Liver (tissue), 9 donors: ENCODE data around the gene SF3B5. TPM values are rescaled to one million over a fixed set of nuclear protein-coding genes. Genes with fewer than 3 reads are reported as not detected.

Experiments used
- DNase-seq: peaks from one replicate; pipeline ENCODE4 v3.0.0-alpha.2; 2017; ENCODE audit warnings: low spot score
- H3K27ac ChIP-seq, 2 donors: one replicate each; pipeline ENCODE4 v1.7.0; 2013; ENCODE audit warnings: inconsistent platforms in 2 of 2, low read length in 2 of 2, control low read depth in 1 of 2, low read depth in 1 of 2, mild to moderate bottlenecking in 1 of 2
- H3K27me3 ChIP-seq, 4 donors: one replicate each; pipeline versions ENCODE4 v1.6.1 to v1.7.0; 2013; ENCODE audit warnings: low read length in 3 of 4, inconsistent platforms in 1 of 4, mild to moderate bottlenecking in 1 of 4, moderate library complexity in 1 of 4; ENCODE audit not compliant: control insufficient read depth in 4 of 4, insufficient read depth in 4 of 4
- H3K36me3 ChIP-seq, 4 donors: one replicate each; pipeline versions ENCODE4 v1.6.1 to v1.7.0; 2013; ENCODE audit warnings: low read length in 3 of 4, mild to moderate bottlenecking in 3 of 4, low read depth in 1 of 4, moderate library complexity in 1 of 4; ENCODE audit not compliant: control insufficient read depth in 4 of 4, insufficient read depth in 3 of 4
- H3K4me1 ChIP-seq, 4 donors: one replicate each; pipeline versions ENCODE4 v1.6.1 to v1.7.0; 2013; ENCODE audit warnings: low read length in 3 of 4, mild to moderate bottlenecking in 3 of 4, moderate library complexity in 1 of 4; ENCODE audit not compliant: control insufficient read depth in 4 of 4, insufficient read depth in 4 of 4
- H3K4me3 ChIP-seq, 3 donors: one replicate each; pipeline versions ENCODE4 v1.6.1 to v1.7.0; 2013; ENCODE audit warnings: low read length in 3 of 3, control low read depth in 1 of 3, low read depth in 1 of 3, mild to moderate bottlenecking in 1 of 3
- H3K9ac ChIP-seq, 2 donors: one replicate each; pipeline ENCODE4 v1.7.0; 2013; ENCODE audit warnings: low read length in 2 of 2, mild to moderate bottlenecking in 2 of 2, moderate library complexity in 2 of 2, control low read depth in 1 of 2, low read depth in 1 of 2
- H3K9me3 ChIP-seq, 4 donors: one replicate each; pipeline versions ENCODE4 v1.6.1 to v1.7.0; 2013; ENCODE audit warnings: low read length in 3 of 4; ENCODE audit not compliant: control insufficient read depth in 4 of 4
- EGR1 ChIP-seq, 2 donors: IDR thresholded peaks; 2 replicates each; pipeline ENCODE4 v1.6.1; 2016 to 2018; ENCODE audit warnings: antibody characterized with exemption in 2 of 2, low read depth in 2 of 2
- FOXA1 ChIP-seq: IDR thresholded peaks from 2 replicates; pipeline ENCODE4 v1.6.1; 2016; ENCODE audit warnings: antibody characterized with exemption
- FOXA2 ChIP-seq: IDR thresholded peaks from 2 replicates; pipeline ENCODE4 v1.6.1; 2016; ENCODE audit warnings: antibody characterized with exemption
- GABPA ChIP-seq, 2 donors: IDR thresholded peaks in 1 of 2; conservative IDR thresholded peaks in 1 of 2; 2 replicates each; pipeline ENCODE4 v1.6.1; 2016; ENCODE audit warnings: antibody characterized with exemption in 2 of 2, mild to moderate bottlenecking in 1 of 2, moderate library complexity in 1 of 2
- HNF4A ChIP-seq, 2 donors: conservative IDR thresholded peaks; 2 replicates each; pipeline ENCODE4 v1.6.1; 2016; ENCODE audit warnings: antibody characterized with exemption in 2 of 2, mild to moderate bottlenecking in 2 of 2
- HNF4G ChIP-seq: IDR thresholded peaks from 2 replicates; pipeline ENCODE4 v1.6.1; 2016; ENCODE audit warnings: antibody characterized with exemption
- JUND ChIP-seq, 2 donors: IDR thresholded peaks; 2 replicates each; pipeline ENCODE4 v1.6.1; 2016; ENCODE audit warnings: antibody characterized with exemption in 2 of 2
- NR2F2 ChIP-seq: IDR thresholded peaks from 2 replicates; pipeline ENCODE4 v1.6.1; 2016; ENCODE audit warnings: antibody characterized with exemption
- RAD21 ChIP-seq, 2 donors: IDR thresholded peaks; 2 replicates each; pipeline ENCODE4 v1.6.1; 2016; ENCODE audit warnings: antibody characterized with exemption in 2 of 2, mild to moderate bottlenecking in 2 of 2
- RXRA ChIP-seq, 2 donors: IDR thresholded peaks; 2 replicates each; pipeline ENCODE4 v1.6.1; 2017 to 2018; ENCODE audit warnings: antibody characterized with exemption in 2 of 2, mild to moderate bottlenecking in 1 of 2
- SP1 ChIP-seq: IDR thresholded peaks from 2 replicates; pipeline ENCODE4 v1.6.1; 2018; ENCODE audit warnings: antibody characterized with exemption, mild to moderate bottlenecking
- TAF1 ChIP-seq: conservative IDR thresholded peaks from 2 replicates; pipeline ENCODE4 v1.6.1; 2016; ENCODE audit warnings: antibody characterized with exemption, mild to moderate bottlenecking
- YY1 ChIP-seq: IDR thresholded peaks from 2 replicates; pipeline ENCODE4 v1.6.1; 2016; ENCODE audit warnings: antibody characterized with exemption, mild to moderate bottlenecking
- WGBS: extraction: QIAGEN DNeasy Blood & Tissue Kit; methylation state at CpG from one replicate; pipeline ENCODE4 v1.1.7; 2013; 5-methylcytosine and 5-hydroxymethylcytosine counted together
- polyA plus RNA-seq, 2 donors: library from polyadenylated mRNA; stranded (reverse) in 1 of 2; unstranded in 1 of 2; fragments of 200-250 nt in 1 of 2; fragments of >200 nt in 1 of 2; fragmentation: Nextera tagmentation in 1 of 2; extraction: Ambion mirVana in 1 of 2; gene quantifications; one replicate each; pipeline versions ENCODE4 v1.2.1 to v1.2.3, GENCODE V29; 2013 to 2015
- total RNA-seq, 2 donors: library from RNA; depleted of rRNA; stranded (reverse); fragments of >200 nt; gene quantifications; one replicate each; pipeline ENCODE4 v1.2.3, GENCODE V29; 2014
- TF ChIP-seq, protein P1 (sequence below): fragments of 150-350 bp; IDR thresholded peaks from 2 replicates; pipeline ENCODE4 v1.5.1; 2017; ENCODE audit warnings: improper control_type of control experiment, low read depth, low read length; ENCODE audit not compliant: missing input control
- TF ChIP-seq, protein P2 (sequence below): IDR thresholded peaks from 2 replicates; pipeline ENCODE4 v1.6.1; 2016; ENCODE audit warnings: antibody characterized with exemption
- TF ChIP-seq, protein P3 (sequence below): IDR thresholded peaks from 2 replicates; pipeline ENCODE4 v1.6.1; 2016; ENCODE audit warnings: antibody characterized with exemption
- TF ChIP-seq, protein P4 (sequence below): IDR thresholded peaks from 2 replicates; pipeline ENCODE4 v1.6.1; 2016; ENCODE audit warnings: antibody characterized with exemption
- TF ChIP-seq, protein P5 (sequence below): IDR thresholded peaks from 2 replicates; pipeline ENCODE4 v1.6.1; 2016; ENCODE audit warnings: antibody characterized with exemption, mild to moderate bottlenecking
- donor health status: healthy.
- donor health status: healthy.
- donor health status: healthy.
- donor health status: healthy.
- donor health status: healthy.

Gene SF3B5
- total and polyA plus RNA-seq, 4 donors, result 51.8 to 178 (median 96.9) TPM

DNA sequence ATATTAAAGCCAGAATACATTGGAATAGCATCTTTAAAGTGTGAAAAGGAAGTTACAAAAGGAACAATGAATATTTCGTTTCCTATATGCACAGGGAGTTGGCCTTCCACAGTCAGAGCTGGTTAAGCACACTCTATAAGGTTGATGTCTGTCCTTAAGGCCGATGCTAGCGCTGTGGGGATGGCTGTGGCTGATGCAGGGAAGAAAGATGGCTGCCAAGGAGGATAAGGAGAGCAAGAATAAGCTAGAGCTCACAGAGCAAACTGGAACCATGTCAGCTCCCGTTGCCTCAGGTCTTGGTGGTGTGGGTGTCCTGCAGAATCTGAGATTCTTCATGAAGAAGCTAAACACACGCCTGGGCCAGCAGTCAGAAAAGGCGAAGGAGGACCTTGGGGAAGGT lies 34.1 kb upstream of the SF3B5 start:
- no peak for TF ChIP-seq NR2F2
- TF ChIP-seq YY1, result no peak
- no peak for TF ChIP-seq HNF4G
- DNase-seq, result no peak
- Histone ChIP-seq H3K4me3 (no peak overlapping the region), H3K9me3 (no peaks in the 10 kb centered on the region), H3K9ac (no peak overlapping the region), H3K27ac (no peak overlapping the region), H3K27me3 (no peaks in the 10 kb centered on the region), H3K4me1 (no peaks in the 10 kb centered on the region), H3K36me3 (no peaks in the 10 kb centered on the region)
- 88% methylated on average over 6 of the region's 6 CpGs for WGBS

DNA sequence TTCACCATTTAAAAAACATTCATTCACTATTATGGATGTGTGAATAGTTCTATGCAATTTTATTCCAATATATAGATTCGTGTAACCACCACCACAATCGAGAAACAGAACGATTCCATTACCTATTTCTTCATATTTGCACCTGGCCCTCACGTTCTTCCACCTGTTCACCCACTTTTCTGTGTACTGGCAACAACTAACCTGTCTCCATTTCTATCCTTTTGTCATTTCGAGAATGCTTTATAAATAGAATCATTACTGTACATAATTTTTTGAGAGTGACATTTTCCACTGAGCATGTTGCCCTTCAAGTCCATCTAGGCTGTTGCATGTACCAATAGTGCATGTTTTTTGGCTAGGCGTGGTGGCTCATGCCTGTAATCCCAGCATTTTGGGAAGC lies 31.7 kb upstream of the SF3B5 start:
- Histone ChIP-seq H3K27ac (no peak overlapping the region), H3K27me3 (no peaks in the 10 kb centered on the region), H3K36me3 (no peaks in the 10 kb centered on the region), H3K9ac (no peak overlapping the region), H3K9me3 (no peaks in the 10 kb centered on the region), H3K4me1 (no peaks in the 10 kb centered on the region), H3K4me3 (no peak overlapping the region)
- TF ChIP-seq, protein P1, sequence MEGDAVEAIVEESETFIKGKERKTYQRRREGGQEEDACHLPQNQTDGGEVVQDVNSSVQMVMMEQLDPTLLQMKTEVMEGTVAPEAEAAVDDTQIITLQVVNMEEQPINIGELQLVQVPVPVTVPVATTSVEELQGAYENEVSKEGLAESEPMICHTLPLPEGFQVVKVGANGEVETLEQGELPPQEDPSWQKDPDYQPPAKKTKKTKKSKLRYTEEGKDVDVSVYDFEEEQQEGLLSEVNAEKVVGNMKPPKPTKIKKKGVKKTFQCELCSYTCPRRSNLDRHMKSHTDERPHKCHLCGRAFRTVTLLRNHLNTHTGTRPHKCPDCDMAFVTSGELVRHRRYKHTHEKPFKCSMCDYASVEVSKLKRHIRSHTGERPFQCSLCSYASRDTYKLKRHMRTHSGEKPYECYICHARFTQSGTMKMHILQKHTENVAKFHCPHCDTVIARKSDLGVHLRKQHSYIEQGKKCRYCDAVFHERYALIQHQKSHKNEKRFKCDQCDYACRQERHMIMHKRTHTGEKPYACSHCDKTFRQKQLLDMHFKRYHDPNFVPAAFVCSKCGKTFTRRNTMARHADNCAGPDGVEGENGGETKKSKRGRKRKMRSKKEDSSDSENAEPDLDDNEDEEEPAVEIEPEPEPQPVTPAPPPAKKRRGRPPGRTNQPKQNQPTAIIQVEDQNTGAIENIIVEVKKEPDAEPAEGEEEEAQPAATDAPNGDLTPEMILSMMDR, result no peak
- TF ChIP-seq FOXA2 (no peak), SP1 (no peak), HNF4G (no peak), HNF4A (conservative IDR thresholded peaks at IDR 0.05) (no peak), RXRA (IDR thresholded peaks at IDR 0.05) (no peak), TAF1 (no peak), GABPA (IDR thresholded peaks at IDR 0.05 in 1 of 2, conservative IDR thresholded peaks at IDR 0.05 in 1 of 2) (no peak), FOXA1 (no peak), NR2F2 (no peak), JUND (IDR thresholded peaks at IDR 0.05) (no peak), YY1 (no peak), EGR1 (IDR thresholded peaks at IDR 0.05; ENCODE audit: low read depth in 2 of 2) (no peak), RAD21 (IDR thresholded peaks at IDR 0.05) (no peak)
- TF ChIP-seq, protein P2, sequence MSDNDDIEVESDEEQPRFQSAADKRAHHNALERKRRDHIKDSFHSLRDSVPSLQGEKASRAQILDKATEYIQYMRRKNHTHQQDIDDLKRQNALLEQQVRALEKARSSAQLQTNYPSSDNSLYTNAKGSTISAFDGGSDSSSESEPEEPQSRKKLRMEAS, result no peak
- TF ChIP-seq, protein P3, sequence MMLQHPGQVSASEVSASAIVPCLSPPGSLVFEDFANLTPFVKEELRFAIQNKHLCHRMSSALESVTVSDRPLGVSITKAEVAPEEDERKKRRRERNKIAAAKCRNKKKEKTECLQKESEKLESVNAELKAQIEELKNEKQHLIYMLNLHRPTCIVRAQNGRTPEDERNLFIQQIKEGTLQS, result no peak
- TF ChIP-seq, protein P4, sequence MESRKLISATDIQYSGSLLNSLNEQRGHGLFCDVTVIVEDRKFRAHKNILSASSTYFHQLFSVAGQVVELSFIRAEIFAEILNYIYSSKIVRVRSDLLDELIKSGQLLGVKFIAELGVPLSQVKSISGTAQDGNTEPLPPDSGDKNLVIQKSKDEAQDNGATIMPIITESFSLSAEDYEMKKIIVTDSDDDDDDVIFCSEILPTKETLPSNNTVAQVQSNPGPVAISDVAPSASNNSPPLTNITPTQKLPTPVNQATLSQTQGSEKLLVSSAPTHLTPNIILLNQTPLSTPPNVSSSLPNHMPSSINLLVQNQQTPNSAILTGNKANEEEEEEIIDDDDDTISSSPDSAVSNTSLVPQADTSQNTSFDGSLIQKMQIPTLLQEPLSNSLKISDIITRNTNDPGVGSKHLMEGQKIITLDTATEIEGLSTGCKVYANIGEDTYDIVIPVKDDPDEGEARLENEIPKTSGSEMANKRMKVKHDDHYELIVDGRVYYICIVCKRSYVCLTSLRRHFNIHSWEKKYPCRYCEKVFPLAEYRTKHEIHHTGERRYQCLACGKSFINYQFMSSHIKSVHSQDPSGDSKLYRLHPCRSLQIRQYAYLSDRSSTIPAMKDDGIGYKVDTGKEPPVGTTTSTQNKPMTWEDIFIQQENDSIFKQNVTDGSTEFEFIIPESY, result no peak
- TF ChIP-seq, protein P5, sequence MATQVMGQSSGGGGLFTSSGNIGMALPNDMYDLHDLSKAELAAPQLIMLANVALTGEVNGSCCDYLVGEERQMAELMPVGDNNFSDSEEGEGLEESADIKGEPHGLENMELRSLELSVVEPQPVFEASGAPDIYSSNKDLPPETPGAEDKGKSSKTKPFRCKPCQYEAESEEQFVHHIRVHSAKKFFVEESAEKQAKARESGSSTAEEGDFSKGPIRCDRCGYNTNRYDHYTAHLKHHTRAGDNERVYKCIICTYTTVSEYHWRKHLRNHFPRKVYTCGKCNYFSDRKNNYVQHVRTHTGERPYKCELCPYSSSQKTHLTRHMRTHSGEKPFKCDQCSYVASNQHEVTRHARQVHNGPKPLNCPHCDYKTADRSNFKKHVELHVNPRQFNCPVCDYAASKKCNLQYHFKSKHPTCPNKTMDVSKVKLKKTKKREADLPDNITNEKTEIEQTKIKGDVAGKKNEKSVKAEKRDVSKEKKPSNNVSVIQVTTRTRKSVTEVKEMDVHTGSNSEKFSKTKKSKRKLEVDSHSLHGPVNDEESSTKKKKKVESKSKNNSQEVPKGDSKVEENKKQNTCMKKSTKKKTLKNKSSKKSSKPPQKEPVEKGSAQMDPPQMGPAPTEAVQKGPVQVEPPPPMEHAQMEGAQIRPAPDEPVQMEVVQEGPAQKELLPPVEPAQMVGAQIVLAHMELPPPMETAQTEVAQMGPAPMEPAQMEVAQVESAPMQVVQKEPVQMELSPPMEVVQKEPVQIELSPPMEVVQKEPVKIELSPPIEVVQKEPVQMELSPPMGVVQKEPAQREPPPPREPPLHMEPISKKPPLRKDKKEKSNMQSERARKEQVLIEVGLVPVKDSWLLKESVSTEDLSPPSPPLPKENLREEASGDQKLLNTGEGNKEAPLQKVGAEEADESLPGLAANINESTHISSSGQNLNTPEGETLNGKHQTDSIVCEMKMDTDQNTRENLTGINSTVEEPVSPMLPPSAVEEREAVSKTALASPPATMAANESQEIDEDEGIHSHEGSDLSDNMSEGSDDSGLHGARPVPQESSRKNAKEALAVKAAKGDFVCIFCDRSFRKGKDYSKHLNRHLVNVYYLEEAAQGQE, result no peak
- DNase-seq, result no peak
- WGBS, result 87% methylated on average over 6 of the region's 6 CpGs
